HTR-8/SVneo (cell line): ENCODE data around the gene SLC7A10.
"Not testable (repeated sequence)": the region's sequence is repeated elsewhere in the genome, so short reads cannot be mapped to it uniquely, and the experiment has no call there.

Experiments used
- DNase-seq: peaks from one replicate; pipeline ENCODE4 v3.0.0; 2011; ENCODE audit warnings: low spot score, mixed read lengths; ENCODE audit not compliant: insufficient read length
- FAIRE-seq: peaks from 2 replicates; lab custom pipeline; 2011; peaks lifted over from hg19 to GRCh38; lab: Jason Lieb, UNC

The SLC7A10 gene

DNA sequence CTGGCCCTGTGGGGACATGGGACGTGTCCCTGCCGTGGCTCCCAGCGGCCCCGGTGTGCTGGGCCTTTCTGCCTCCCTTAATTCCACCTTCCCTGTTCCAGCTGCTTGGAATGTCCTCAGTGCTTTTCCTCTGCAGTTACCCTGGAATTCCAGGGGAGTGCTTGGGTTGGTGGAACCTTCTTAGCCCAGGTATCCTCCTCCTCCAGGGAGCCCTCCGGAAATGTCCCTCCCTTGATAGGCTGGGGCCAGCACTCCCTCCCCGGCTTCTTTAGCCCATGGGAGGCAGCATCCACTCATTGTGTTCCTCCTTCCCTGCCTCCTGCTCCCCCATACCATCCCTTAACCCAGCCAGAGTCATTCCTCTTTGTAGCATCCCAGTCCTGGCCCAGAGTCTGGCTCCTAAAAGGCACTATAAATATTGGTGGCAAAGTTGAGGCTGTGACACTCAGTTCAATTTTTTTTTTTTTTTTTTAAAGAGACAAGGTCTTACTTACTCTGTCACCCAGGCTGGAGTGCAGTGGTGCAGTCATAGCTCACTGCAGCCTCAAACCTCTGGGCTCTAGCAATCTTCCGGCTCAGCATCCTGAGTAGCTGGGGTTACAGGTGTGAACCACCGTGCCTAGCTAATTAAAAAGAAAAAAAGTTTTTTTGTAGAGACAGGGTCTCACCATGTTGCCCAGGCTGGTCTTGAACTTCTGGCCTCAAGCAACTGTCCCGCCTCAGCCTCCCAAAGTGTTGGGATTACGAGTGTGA, 13.7 kb upstream of the SLC7A10 start:
- no peak for FAIRE-seq
- DNase-seq: no peak

DNA sequence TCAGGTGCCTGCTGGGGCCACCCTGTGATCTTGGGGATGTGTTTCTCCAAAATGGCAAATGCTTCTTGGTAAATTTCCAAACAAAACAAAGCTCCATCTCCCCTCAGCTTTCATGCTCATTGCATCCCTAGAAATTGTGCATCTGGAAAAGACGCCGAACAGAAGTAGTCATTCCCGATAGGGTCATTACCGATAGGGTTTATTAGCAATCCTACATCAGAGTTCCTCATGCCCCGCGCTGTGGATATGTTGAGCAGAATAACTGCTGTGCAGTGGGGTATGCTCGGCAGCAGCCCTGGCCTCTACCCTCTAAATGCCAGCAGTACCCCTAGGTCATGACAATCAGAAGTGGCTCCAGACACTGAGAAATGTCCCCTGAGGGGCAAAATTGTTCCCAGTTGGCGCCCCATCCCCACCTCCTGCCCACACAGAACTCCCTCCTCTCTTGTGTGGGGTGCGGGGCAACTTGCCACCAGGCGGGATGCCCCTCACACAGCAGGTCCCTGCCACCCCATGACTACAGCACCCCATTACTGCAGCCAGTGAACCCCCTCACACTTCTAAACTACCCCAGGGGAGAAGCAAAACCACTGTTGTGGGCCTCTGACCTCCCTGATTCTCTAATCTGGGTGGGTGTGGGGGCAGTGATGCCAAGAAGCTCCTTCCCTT, 13.0 kb upstream of the SLC7A10 start:
- DNase-seq (no peak), FAIRE-seq (no peak)

DNA sequence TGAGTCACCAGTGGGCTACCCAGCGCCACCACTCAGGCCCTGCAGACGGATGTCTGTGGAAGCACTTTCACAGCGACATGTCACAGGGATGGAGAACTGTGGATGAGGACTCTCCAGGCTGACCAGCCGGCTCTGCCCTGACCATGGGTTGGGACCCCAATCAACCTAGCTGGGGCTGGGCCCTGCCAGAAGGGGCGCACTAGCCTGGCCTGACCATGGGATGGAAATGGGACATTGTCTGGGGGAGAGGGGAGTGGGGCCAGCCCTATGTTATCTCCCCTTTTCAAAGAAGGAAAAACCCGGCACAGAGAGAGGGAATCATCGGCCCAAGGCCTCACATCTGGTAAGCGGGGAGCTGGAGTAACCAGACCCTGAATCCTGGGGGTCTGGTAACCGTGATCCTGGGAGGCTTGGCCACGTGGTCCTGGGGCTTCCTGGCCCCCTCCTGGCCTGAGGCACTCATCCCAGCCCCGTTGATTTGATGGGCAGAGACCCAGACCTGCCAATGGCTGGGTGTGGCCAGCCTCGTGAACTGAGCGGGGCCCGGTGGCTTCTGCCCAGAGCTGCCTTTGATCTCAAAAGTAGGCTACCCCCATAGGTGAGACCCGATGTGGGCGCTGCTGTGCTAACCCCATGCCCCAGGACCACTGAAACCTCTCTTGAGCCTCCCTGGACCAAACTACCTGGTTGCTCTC, 11.2 kb upstream of the SLC7A10 start:
- DNase-seq (no peak), FAIRE-seq (no peak)

DNA sequence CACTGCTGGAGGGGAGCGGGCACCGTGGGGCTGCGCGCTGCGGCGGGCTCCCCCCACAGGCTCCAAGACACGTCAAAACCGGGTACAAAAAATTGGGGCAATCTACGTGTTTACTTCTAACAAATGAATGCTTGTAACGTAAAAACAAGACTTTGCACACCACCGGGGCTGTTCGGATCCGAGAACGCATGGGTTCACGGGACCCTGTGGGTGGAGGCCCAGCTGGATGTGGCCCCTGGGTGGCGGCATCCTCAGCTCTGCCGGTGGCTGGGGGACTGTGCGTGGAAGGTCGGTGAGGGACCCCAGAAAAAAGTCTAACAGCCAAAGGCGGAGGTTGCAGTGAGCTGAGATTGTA, 10.3 kb upstream of the SLC7A10 start:
- DNase-seq (no peak), FAIRE-seq (no peak)

DNA sequence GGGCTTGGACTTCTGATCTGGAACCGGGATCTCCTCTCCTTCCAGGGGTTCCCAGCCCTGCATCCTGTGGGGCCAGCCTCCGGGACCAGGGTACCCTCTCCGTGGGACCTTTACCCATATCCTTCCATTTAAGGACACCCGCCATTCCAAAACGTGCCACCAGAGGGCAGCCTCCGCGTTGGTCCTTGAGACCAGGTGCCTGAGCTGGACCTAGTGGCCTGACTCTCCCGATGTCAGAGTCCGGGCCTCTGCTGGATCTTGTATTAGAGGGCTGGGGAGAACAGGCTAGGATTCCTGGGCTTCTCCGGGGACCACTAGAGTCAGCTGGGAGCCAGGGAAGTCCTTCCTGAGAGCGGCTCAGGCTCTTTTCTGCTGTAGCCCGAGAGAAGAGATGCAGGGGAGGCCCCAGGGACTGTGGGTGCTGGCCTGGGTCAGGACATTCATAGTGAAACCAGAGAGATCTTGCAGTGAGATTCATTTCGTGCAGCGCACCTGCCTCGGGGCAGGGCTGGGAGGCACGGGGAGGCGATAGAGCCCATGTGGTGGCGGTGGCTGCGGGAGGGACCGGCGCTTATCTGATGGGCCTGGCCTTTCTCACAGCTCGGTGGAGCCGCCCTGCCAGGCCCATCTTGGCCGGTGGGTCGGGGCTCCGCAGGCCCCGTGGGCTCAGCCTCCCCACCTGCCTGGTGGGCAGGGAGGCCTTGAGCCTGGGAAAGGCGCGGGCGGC, 9.8 kb upstream of the SLC7A10 start:
- DNase-seq: peak; percentile 83
- no peak for FAIRE-seq

DNA sequence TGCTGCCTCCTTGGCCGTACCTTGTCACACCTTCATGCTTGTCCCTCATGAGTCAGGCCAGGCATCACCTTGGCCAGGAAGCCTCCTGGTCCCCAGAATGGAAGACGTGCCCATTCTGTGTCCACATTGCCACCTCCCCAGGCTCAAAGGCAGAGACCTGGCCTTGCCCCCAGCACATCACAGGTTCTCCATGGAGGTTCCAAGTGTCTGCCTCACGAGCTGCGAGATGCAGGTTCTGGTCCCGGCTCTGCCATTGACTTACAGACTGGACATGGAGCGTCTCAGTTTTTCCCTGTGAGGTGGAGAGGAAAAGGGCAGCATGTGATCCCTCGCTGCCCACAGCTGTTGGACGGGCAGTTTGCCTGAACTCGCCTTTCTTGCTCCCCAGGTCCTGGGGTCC, 9.1 kb upstream of the SLC7A10 start:
- DNase-seq (no peak), FAIRE-seq (peak; percentile 4)

DNA sequence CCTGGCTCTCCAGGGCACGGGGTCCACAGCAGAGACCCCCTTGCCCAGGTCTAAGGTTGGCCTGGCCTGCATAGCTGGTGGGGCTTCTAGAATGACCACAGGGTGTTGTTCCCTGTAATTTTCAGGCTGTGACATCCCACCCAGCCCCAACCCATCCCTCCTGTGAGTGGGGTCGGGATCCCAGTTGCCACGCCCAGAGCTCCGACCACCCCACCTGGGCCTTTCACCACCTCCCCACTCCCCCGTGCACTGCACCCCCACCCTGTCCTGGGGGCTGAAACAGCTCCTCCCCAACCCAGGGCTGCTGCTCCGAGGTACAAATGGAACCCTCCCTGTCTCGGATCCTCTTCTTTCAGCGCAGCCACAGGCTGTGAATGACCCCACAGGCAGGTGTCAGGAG, 8.4 kb upstream of the SLC7A10 start:
- FAIRE-seq (no peak), DNase-seq (no peak)

DNA sequence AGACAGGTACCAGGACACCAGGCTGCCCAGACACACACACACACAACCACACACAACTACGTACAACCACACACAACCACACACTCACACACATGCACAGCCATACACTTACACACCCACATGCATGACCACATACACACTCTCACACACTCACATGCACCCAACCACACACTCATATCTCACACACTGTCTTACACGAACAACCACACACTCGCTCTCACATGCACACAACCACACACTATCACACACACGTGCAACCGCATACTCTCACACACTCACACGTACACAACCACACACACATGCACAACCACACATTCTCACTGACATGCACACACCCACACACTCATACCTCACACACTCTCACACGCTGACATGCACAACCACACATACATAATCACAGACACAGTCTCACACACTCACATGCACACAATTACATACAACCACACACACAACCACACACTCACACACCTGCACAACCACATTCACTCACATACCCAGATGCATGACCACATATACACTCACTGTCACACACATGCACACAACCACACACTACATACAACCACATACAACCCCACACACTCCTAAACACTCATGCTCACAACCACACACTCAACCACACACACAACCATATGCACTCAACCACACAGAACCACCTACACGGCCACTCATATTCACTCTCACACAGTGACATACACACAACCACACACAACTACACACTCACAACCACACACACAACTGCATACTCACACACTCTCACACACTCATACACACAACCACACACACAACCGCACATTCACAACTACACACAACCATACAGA, 7.6 kb upstream of the SLC7A10 start:
- peak; percentile 98 for FAIRE-seq

DNA sequence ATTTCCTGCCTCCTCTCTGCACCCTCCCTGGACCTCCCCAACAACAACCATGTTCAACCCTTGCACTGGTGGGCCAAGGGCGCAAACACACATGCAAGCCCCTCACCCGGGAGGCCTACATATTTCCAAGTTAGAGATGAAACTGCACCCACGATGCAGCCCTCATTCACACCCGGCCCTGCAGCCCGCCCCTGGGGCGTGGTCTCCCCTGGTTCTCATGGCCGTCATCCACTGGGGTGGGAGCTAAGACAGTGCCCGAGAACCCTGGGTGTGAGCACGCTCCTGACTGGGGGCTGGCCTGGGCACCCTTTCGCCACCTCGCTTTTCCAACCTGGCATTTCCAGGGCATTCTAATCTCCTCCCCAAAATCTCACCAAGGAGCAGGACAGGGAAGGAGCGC, 7.0 kb upstream of the SLC7A10 start:
- DNase-seq (no peak), FAIRE-seq (no peak)

More for the DNA sequence above, 7.6 kb upstream of the SLC7A10 start:
- no peak for DNase-seq

DNA sequence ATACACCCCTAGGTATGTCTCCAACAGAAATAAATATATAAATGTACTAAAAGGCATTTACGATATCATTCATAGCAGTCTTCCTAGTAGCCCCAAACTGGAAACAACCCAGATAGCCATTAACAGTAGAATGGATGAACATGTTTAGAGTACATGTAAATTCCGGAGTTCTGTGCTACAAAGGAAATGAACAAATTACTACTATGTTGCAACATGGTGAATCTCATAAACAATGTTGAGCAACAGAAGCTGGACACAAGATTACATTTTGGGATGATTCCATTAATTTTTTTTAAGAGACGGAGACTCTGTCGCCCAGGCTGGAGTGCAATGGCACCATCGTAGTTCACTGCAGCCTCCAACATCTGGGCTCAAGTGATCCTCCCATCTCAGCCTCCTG, 5.9 kb upstream of the SLC7A10 start:
- FAIRE-seq: no peak
- DNase-seq: no peak

DNA sequence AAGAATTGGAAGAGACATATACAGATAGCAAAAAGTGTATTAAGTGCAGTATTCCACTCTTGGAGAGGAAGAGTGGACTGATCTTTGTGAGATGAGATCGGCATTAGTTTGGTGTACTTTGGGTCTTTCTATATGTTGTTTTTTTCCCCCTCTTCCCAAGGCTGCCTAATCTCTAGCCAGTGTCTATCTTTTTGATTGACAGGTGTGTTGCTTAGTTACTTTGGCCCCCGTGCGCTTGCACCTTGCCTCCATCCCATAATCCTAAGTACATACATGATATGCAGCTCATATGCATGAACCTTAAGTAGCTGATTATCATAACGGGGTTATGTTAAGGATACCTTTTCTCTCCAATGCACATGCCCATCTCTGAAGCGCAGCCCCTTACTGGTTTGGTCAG, 4.3 kb upstream of the SLC7A10 start:
- DNase-seq (no peak), FAIRE-seq (no peak)

DNA sequence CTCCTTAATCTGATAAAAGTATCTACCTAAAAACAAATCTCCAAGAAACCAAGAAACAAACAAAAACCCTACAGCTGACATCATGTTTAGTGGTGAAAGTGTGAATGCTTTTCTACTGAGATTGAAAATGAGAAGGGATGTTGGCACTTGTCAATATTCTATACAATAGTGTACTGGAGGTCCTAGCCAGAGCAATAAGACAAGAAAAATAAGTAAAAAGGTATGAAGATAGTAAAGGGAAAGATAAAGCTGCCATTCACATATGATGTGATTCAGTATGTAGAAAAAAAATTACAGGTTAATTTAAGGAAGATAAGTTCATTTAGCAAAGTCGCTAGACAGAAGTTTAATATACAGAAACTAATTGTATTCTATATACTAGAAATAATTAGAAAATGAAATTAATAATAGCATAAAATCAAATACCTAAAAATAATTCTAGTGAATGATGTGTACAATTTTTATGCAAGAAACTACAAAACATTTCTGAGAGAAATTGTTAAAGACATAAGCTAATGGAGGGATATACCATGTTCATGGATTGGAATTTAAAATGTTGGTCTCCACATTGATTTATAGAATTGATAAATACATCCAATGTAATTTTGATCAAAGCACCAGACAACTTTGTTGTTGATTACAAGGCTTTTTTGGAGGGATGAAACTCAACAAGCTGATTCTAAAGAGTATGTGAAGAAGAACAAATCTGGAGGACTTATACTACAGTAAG, 2.4 kb upstream of the SLC7A10 start:
- FAIRE-seq (no peak), DNase-seq (no peak)

DNA sequence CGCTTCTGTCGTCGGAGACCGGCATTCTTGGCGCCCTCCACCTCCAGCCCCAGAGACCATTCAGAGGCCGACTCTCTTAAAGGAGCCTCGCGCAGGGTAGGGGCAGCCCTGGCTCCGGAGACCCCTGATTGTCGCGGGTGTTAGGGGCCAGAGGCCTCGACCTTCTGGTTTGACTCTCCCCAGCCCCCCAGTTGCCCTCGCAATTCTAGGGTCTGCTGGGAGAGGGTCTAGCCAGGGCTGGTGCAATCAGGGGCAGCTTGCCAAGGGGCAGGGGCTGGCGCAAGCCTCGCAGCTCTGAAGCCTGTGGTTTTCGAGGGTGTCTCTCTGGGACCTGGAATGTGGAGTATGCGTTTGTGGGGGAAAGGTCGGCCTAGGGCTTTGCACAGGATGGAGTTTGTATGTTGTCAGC, 1.6 kb upstream of the SLC7A10 start:
- FAIRE-seq (no peak), DNase-seq (peak; percentile 58)

DNA sequence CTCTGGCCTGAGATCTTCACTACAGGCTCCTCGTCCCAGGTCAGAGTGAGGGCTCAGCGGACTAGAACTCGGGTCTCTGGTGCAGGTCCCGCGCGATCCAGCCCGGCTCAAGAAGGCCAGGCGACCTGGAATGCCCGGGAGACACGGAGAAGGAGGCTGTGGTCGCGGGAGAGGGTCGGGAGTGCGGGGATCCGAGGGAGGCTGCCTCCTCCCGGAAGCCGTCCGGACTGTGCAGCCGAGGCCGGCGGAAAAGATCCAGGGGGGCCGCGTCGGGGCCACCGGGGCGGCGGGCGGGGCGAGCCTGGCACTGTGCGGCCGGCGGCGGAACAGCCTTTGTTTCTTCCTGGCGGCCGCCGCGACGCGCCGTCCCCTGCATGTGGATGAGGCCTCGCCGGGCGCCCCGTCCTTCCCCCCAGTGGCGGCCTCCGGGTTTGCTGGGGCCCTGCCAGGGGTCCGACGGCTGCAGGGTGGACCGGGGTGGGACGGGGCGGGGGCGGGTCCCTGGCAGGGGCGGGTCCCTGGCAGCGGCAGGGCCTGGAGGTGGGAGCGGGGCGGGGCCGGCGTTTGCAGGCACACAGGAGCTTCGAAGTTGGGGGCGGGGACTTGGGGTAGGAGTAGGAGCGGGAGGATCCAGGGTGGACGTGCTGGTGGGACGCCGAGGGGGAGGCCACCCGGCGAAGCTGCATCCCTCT, 1.0 kb upstream of the SLC7A10 start:
- FAIRE-seq (no peak), DNase-seq (no peak)

DNA sequence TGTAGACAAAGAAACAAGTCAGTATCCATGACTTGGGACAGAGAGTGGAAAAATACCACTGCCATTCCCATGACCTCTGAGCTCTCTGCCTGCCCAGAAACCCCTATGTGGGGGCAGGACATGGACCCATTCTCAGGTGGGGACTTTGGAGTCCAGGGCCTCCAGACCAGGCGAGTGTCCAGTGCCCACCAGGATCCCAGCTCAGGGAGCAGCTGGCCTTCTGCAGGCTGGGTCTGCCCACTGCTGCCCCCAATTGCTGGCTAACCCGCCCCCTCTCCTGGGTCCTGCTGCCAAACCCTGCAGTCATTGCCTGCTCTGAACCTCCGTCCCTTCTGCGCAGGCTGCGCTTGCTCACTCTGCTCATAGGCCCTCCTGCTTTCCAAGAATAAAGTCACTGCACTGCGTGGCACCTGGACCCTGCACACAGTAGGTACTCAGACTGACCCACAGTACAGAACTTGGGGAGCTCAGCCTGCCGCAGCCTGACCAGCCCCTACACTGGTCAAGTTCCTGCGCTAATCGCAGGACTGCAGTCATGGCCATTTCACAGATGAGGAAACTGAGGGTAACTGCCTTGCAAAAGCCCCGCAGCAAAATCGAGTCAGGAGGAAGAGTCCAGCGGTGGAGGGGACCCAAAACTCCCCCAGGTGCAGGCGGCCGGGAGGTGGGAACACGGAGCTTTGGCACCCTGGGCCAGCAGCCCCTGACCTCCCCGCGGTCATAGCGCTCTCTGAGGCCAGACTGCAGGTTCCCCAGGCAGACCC, 774 bp downstream of the SLC7A10 start:
- FAIRE-seq: no peak
- no peak for DNase-seq

DNA sequence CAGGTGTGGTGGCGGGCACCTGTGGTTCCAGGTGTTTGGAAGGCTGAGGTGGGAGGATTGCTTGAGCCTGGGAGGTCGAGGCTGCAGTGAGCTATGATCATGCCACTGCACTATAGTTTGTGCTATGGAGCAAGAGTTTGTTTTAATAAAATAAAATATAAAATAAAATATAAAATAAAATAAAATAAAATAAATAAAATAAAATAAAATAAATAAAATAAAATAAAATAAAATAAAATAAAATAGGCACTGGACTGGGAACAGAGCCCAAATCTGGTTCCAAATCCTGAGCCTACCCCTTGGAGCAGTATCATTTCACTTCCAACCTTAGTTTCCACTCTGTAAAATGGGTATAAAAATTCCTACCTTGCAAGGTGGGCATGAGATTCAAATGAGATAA, 3.4 kb downstream of the SLC7A10 start:
- not testable (repeated sequence) for DNase-seq, FAIRE-seq

DNA sequence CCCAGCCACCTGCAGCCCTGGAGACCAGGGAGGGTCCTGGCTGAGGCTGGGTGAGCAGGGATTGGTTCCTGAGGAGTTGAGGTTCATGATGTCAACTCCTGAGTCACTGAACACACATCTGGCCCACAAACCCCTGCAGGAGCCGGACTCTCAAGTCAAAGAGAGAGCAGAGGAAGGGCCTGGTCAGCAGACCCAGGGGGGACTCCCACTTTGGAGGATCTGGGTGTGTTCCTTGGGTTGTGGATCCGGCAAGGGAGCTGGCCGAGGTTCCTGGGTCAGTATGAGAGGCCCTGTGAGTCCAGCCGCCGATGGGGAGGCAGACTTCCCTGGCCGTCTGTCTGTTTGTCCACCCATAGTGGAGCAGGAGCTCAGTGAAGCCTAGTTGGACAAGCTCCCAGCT, 4.0 kb downstream of the SLC7A10 start:
- FAIRE-seq (no peak), DNase-seq (no peak)

DNA sequence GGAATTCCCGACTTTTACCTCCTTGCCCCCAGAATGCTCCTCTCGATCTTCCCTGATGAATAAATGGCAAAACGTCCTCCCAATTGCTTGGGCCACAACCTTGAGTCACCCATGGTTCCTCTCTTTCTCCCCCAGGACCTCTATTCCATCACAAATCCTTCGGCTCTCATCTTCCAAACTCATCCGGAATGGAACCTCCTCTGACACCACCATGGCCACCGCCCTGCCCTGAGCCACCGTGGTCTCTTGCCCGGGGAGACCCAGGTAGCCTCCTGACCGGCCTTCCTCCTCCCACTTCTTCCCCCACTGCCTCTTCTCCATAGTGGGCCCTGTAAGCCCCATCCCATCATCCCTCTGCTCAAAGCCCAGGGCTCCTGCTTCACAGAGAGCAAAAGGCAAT, 4.9 kb downstream of the SLC7A10 start:
- no peak for FAIRE-seq
- DNase-seq: no peak
